ENCODE data around the gene EFNB2. TPM values are rescaled to one million over a fixed set of nuclear protein-coding genes. Genes with fewer than 3 reads are reported as not detected.

Gene EFNB2
- total RNA-seq, 1 donor from 2014 or later: 10.1 TPM

DNA sequence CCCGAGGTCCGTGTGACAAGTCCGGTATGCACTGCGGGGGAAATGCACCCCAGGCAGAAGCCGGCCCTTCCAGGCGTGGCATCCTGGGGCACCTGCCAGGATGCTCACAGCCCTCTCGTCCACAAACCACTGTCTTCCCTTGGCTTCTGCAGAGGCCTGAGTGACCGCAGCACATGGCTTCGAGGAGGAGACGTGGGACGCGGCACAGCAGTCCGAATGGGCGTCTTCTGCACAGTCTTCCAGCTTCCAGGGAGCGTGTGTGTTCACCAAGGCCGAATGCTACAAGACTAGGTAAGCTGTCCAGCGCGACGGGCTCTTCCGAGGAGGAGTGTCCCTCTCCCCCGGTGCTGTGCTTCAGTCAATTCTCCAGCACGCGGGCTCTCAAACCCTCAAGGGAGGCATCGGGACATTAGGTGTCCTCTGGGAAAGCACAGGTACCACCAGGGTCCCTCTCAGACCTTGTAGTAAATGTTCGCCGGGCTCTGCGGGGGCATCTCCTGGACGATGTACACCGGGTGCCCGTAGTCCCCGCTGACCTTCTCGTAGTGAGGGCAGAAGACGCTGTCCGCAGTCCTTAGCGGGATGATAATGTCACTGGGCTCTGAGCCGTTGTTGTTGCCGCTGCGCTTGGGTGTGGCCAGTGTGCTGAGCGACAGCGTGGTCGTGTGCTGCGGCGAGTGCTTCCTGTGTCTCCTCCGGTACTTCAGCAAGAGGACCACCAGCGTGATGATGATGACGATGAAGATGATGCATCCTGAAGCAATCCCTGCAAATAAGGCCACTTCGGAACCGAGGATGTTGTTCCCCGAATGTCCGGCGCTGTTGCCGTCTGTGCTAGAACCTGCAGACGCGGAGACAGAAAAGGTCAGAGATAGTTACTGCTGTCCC is 42.6 kb downstream of the EFNB2 start:
- Histone ChIP-seq H3K27ac (replicated peaks) (peak overlapping the region; percentile 55), H3K4me1 (peaks cover 72% of the 10 kb centered on the region), H3K4me3 (peak overlapping the region; percentile 22), H3K9me3 (replicated peaks) (no peaks in the 10 kb centered on the region), H3K27me3 (ENCODE audit: low read depth) (no peaks in the 10 kb centered on the region), H3K36me3 (peaks cover 26% of the 10 kb centered on the region)
- DNase-seq: no peak
- intact Hi-C loops (cut with micrococcal nuclease): no loop called here
- TF ChIP-seq, protein P1, sequence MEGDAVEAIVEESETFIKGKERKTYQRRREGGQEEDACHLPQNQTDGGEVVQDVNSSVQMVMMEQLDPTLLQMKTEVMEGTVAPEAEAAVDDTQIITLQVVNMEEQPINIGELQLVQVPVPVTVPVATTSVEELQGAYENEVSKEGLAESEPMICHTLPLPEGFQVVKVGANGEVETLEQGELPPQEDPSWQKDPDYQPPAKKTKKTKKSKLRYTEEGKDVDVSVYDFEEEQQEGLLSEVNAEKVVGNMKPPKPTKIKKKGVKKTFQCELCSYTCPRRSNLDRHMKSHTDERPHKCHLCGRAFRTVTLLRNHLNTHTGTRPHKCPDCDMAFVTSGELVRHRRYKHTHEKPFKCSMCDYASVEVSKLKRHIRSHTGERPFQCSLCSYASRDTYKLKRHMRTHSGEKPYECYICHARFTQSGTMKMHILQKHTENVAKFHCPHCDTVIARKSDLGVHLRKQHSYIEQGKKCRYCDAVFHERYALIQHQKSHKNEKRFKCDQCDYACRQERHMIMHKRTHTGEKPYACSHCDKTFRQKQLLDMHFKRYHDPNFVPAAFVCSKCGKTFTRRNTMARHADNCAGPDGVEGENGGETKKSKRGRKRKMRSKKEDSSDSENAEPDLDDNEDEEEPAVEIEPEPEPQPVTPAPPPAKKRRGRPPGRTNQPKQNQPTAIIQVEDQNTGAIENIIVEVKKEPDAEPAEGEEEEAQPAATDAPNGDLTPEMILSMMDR (IDR thresholded peaks at IDR 0.05; ENCODE audit: borderline replicate concordance): no peak

DNA sequence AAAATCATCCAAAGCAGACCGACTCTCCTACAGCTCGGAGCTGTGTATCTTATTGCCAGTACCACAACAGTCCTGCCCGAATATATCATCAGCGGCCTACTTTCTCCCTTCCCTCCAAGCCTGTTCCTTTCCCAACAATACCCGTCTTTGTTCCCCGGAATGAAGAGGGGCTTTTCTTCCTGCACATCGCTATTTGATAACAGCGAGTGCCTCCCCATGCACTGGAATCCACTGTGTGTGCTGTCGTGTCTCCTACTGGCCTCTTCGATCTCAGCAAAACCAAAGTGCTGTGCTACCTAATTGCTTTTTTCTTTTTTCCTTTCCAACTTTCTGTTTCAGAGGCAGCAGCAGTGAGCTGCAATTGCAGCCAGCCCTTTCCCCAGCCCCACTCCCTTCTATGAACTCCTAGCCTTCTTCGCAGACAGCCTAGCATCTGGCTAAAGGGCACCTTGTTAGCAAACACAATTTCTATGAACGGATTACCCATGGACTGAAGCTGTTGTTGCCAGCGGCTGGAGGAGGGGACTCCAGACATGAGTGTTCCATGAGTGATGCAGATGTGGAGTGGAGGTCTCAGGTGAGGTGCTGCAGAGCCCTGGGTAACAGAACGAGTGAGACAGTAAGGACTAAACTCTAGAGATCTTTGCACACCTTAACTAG is 43.4 kb downstream of the EFNB2 start:
- Histone ChIP-seq H3K9me3 (replicated peaks) (no peaks in the 10 kb centered on the region), H3K27me3 (ENCODE audit: low read depth) (no peaks in the 10 kb centered on the region), H3K4me3 (peak overlapping the region; percentile 22), H3K4me1 (peaks cover 66% of the 10 kb centered on the region), H3K27ac (replicated peaks) (peak overlapping the region; percentile 55), H3K36me3 (peaks cover 26% of the 10 kb centered on the region)
- no peak for DNase-seq
- intact Hi-C loops (cut with micrococcal nuclease): no loop called here
- TF ChIP-seq, protein P1 (IDR thresholded peaks at IDR 0.05; ENCODE audit: borderline replicate concordance): no peak

DNA sequence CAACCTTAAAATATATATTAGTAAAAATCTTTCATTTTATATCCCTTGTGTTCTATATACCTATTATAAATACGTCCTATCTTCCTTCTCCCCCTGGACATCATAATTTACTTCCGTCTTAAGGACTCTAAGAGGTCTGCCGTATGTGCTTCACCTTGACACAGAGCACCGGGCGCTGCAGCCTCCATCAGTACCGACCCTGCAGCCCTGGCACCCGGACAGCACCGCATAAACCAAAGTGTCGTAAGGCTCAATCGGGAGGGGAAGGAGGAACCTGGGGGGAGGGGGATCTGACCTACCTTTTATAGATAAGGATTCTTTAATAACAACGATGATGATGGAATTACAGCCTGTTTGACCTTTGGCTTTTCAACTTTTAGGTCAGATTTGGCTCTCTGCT is 44.0 kb downstream of the EFNB2 start:
- no peak for DNase-seq
- Histone ChIP-seq H3K4me3 (peak overlapping the region; percentile 22), H3K27me3 (ENCODE audit: low read depth) (no peaks in the 10 kb centered on the region), H3K36me3 (peaks cover 26% of the 10 kb centered on the region), H3K27ac (replicated peaks) (peak overlapping the region; percentile 55), H3K4me1 (peaks cover 60% of the 10 kb centered on the region), H3K9me3 (replicated peaks) (no peaks in the 10 kb centered on the region)
- TF ChIP-seq, protein P1 (IDR thresholded peaks at IDR 0.05; ENCODE audit: borderline replicate concordance): no peak
- intact Hi-C loops (cut with micrococcal nuclease): no loop called here

DNA sequence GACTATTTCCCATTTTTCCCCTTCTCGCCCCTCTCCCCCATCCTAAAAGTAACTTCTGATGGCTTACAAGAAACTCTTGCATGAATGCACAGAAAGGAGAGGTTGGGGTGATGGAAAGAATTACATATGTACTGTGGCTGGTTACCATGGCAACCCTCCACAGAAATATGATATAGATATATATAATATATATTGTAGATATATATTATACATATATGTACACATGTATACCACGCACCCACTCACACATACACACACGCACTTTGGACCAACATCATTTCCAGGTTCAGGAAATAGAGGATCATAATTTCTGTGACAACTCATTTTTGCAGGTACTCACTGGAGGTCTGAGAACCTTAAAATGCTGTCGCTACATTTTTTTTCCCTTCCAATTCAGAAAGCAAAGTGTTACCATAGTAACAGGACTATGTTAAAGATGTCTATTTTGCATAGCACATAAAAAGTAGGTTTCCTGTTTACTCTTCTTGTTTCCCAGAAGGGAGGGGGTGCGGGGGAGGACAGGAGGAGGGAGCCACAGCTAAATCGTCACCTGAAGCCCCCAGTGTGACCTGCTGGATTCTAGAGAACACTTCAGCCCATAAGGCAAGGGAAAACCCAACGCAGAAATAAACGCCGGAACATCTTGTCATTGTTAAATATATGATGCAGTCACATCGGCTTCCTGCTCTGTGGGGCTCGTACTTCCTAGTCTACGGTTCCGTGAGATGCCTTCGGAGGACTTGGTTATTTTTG is 44.7 kb downstream of the EFNB2 start:
- Histone ChIP-seq H3K4me3 (no peak overlapping the region), H3K9me3 (replicated peaks) (no peaks in the 10 kb centered on the region), H3K4me1 (peaks cover 57% of the 10 kb centered on the region), H3K27me3 (ENCODE audit: low read depth) (no peaks in the 10 kb centered on the region), H3K27ac (replicated peaks) (peak overlapping the region; percentile 55), H3K36me3 (peaks cover 26% of the 10 kb centered on the region)
- DNase-seq: no peak
- intact Hi-C loops (cut with micrococcal nuclease): no loop called here
- TF ChIP-seq, protein P1 (IDR thresholded peaks at IDR 0.05; ENCODE audit: borderline replicate concordance): no peak

DNA sequence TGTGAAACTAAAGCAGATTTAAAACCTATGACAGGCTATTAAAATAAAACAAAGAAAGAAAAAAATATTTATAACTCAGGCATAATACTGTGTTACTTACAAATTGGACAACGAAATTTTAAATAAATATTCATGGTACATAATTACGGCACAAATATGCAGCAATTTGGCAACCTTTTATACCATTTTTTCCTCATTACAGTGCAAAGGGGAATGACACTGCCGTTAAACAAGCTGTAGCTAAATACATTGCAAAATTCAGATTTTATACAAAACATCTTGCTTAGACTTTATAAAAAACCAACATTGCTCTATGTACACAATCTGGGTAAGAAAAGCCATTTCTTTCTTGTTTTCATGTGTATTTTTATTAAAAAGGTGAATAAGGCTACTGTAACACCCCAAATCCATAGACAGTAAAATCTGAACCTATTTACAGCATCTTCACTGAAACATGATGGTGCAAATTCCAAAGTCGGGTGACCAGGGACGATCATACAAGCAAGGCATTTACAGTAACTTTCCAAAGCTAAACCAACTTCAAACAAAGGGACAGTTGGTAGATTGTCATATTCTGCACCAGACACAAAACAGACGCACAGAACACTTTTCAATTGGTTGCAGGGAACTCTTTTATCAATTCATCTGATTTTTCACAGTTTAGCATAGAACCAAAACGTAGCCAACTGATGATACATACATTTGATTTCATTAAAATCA is 45.5 kb downstream of the EFNB2 start:
- Histone ChIP-seq H3K27me3 (ENCODE audit: low read depth) (no peaks in the 10 kb centered on the region), H3K9me3 (replicated peaks) (no peaks in the 10 kb centered on the region), H3K4me3 (no peak overlapping the region), H3K36me3 (peaks cover 26% of the 10 kb centered on the region), H3K4me1 (peaks cover 56% of the 10 kb centered on the region), H3K27ac (replicated peaks) (no peak overlapping the region)
- intact Hi-C loops (cut with micrococcal nuclease): no loop called here
- TF ChIP-seq, protein P1 (IDR thresholded peaks at IDR 0.05; ENCODE audit: borderline replicate concordance): no peak
- DNase-seq: no peak
